H1 (cell line): Measurements from ENCODE around the gene SPON2. TPM values are rescaled to one million over a fixed set of nuclear protein-coding genes. Genes with fewer than 3 reads are reported as not detected.

Experiments used
- JUND ChIP-seq: IDR thresholded peaks from 2 replicates; pipeline ENCODE4 v1.6.1; 2011; ENCODE audit warnings: mild to moderate bottlenecking, improper control_type of control experiment, low read length
- polyA plus RNA-seq, 7 experiments: library from polyadenylated mRNA; depleted of rRNA in 3 of 7; stranded (reverse) in 5 of 7; unstranded in 2 of 7; fragments of >200 nt in 5 of 7; fragments of 200-250 nt in 2 of 7; gene quantifications; 1 replicate in 5 of 7; 2 replicates in 1 of 7; 4 replicates in 1 of 7; pipeline versions ENCODE4 v1.2.1 to v1.2.3, GENCODE V29; 2011 to 2013; ENCODE audit warnings: missing spikeins in 2 of 7, mixed read lengths in 2 of 7
- total RNA-seq: library from RNA; stranded (reverse); fragmentation: NEBNext Ultra II Directional; extraction: Animal tissue kit (Norgen Biotek cat#: 25700); gene quantifications from 2 replicates; pipeline ENCODE4 v1.2.1, GENCODE V29; 2021

The SPON2 gene
- total and polyA plus RNA-seq, 2 of the 8 experiments (the other 6 are each of a cell fraction or from before 2014, with no cell fraction given): 2.8 to 3.2 TPM

- TF ChIP-seq JUND: no peak
Measured at GRCh38 chr4:1200425-1201035, 28.1 kb upstream of the SPON2 start (continued).
